Astrocyte (in vitro differentiated cells and primary cell): Measurements from ENCODE around the gene LIN9. TPM values are rescaled to one million over a fixed set of nuclear protein-coding genes. Genes with fewer than 3 reads are reported as not detected.
A peak's percentile ranks its signal among the peaks of the same experiment; 100 is the strongest.

Experiments
- DNase-seq: peaks from one replicate; pipeline ENCODE4 v3.0.0-alpha.2; 2010; ENCODE audit warnings: low read depth
- FAIRE-seq: peaks from 2 replicates; lab custom pipeline; 2011; peaks lifted over from hg19 to GRCh38; lab: Jason Lieb, UNC
- H2AFZ ChIP-seq: 2 replicates; pipeline ENCODE4 v1.6.0; 2012; ENCODE audit warnings: low read depth, low read length, inconsistent platforms
- H3K27ac ChIP-seq: 2 replicates; pipeline ENCODE4 v1.5.1; 2011; ENCODE audit warnings: low read depth, low read length, inconsistent platforms
- H3K27me3 ChIP-seq: 2 replicates; pipeline ENCODE4 v1.6.0; 2011; ENCODE audit warnings: low read length, inconsistent platforms; ENCODE audit not compliant: insufficient read depth
- H3K36me3 ChIP-seq: 2 replicates; pipeline ENCODE4 v1.5.1; 2011; ENCODE audit warnings: low read length, inconsistent platforms; ENCODE audit not compliant: insufficient read depth
- H3K4me1 ChIP-seq: 2 replicates; pipeline ENCODE4 v1.5.1; 2011; ENCODE audit warnings: low read length, inconsistent platforms; ENCODE audit not compliant: insufficient read depth
- H3K4me2 ChIP-seq: 2 replicates; pipeline ENCODE4 v1.6.0; 2012; ENCODE audit warnings: low read length, inconsistent platforms
- H3K4me3 ChIP-seq: 2 replicates; pipeline ENCODE4 v1.5.1; 2011; ENCODE audit warnings: low read depth, mild to moderate bottlenecking, low read length, inconsistent platforms; ENCODE audit not compliant: insufficient read depth
- H3K79me2 ChIP-seq: 2 replicates; pipeline ENCODE4 v1.6.0; 2012; ENCODE audit warnings: mild to moderate bottlenecking, low read length, inconsistent platforms; ENCODE audit not compliant: insufficient read depth
- H3K9ac ChIP-seq: 2 replicates; pipeline ENCODE4 v1.6.0; 2012; ENCODE audit warnings: mild to moderate bottlenecking, low read length, inconsistent platforms
- H3K9me3 ChIP-seq: 2 replicates; pipeline ENCODE4 v1.5.1; 2012; ENCODE audit warnings: low read depth, mild to moderate bottlenecking, low read length, inconsistent platforms; ENCODE audit not compliant: insufficient read depth
- H4K20me1 ChIP-seq: 2 replicates; pipeline ENCODE4 v1.6.0; 2012; ENCODE audit warnings: low read length, inconsistent platforms; ENCODE audit not compliant: insufficient read depth
- H3K27ac Mint-ChIP-seq: one replicate; pipeline ENCODE4 v1.8.0; 2021; ENCODE audit warnings: mild to moderate bottlenecking, mixed read lengths; ENCODE audit not compliant: unreplicated experiment
- H3K27me3 Mint-ChIP-seq: one replicate; pipeline ENCODE4 v1.8.0; 2021; ENCODE audit warnings: low read depth, mixed read lengths; ENCODE audit not compliant: unreplicated experiment
- H3K36me3 Mint-ChIP-seq: one replicate; pipeline ENCODE4 v1.8.0; 2021; ENCODE audit warnings: low read depth, mixed read lengths; ENCODE audit not compliant: unreplicated experiment
- H3K4me1 Mint-ChIP-seq: one replicate; pipeline ENCODE4 v1.8.0; 2021; ENCODE audit warnings: low read depth, mixed read lengths; ENCODE audit not compliant: unreplicated experiment
- H3K4me3 Mint-ChIP-seq: one replicate; pipeline ENCODE4 v1.8.0; 2021; ENCODE audit warnings: mild to moderate bottlenecking, moderate library complexity, mixed read lengths; ENCODE audit not compliant: unreplicated experiment
- H3K9me3 Mint-ChIP-seq: one replicate; pipeline ENCODE4 v1.8.0; 2021; ENCODE audit warnings: mild to moderate bottlenecking, mixed read lengths; ENCODE audit not compliant: unreplicated experiment
- CTCF ChIP-seq: IDR thresholded peaks from 2 replicates; pipeline ENCODE4 v1.5.1; 2011; ENCODE audit warnings: low read depth, mild to moderate bottlenecking, inconsistent platforms, low read length, moderate library complexity; ENCODE audit not compliant: insufficient read depth
- EZH2 ChIP-seq: IDR thresholded peaks from 2 replicates; pipeline ENCODE4 v1.6.1; 2012; ENCODE audit warnings: mild to moderate bottlenecking, low read length, inconsistent platforms; ENCODE audit not compliant: insufficient read depth
- total RNA-seq: library from RNA; stranded (reverse); gene quantifications from 2 replicates; pipeline ENCODE4 v1.2.1, GENCODE V29; 2021

The LIN9 gene
- total RNA-seq, 1 donor from 2014 or later: 4.0 TPM

- Histone ChIP-seq H3K4me1 (no peaks in the 10 kb centered on the region), H3K9me3 (no peaks in the 10 kb centered on the region), H3K79me2 (no peaks in the 10 kb centered on the region), H3K4me3 (no peak overlapping the region), H3K27ac (no peak overlapping the region), H3K36me3 (peaks cover 5% of the 10 kb centered on the region), H3K9ac (no peak overlapping the region), H3K4me2 (no peak overlapping the region), H4K20me1 (no peaks in the 10 kb centered on the region), H3K27me3 (peaks cover 3% of the 10 kb centered on the region), H2AFZ (no peak overlapping the region)
- FAIRE-seq: no peak
- TF ChIP-seq CTCF (no peak), EZH2 (no peak)
- no peak overlapping the region for H3K27ac Mint-ChIP-seq
- DNase-seq: no peak
- H3K36me3 Mint-ChIP-seq: no peaks in the 10 kb centered on the region
- H3K4me3 Mint-ChIP-seq: no peak overlapping the region
- H3K27me3 Mint-ChIP-seq: peaks cover 30% of the 10 kb centered on the region
- no peaks in the 10 kb centered on the region for H3K9me3 Mint-ChIP-seq
- H3K4me1 Mint-ChIP-seq: no peaks in the 10 kb centered on the region
These were observed 82.4 kb downstream of the LIN9 start for GRCh38 chr1:226226601-226227000.

- H3K27me3 Mint-ChIP-seq: peaks cover 32% of the 10 kb centered on the region
- H3K27ac Mint-ChIP-seq: no peak overlapping the region
- FAIRE-seq: no peak
- Histone ChIP-seq H3K4me2 (peak overlapping the region; percentile 87), H3K79me2 (no peaks in the 10 kb centered on the region), H3K27me3 (peaks cover 3% of the 10 kb centered on the region), H3K9me3 (no peaks in the 10 kb centered on the region), H3K27ac (no peak overlapping the region), H4K20me1 (no peaks in the 10 kb centered on the region), H3K4me3 (peak overlapping the region; percentile 49), H3K36me3 (no peaks in the 10 kb centered on the region), H2AFZ (peak overlapping the region; percentile 92), H3K4me1 (no peaks in the 10 kb centered on the region), H3K9ac (no peak overlapping the region)
- no peaks in the 10 kb centered on the region for H3K36me3 Mint-ChIP-seq
- H3K4me3 Mint-ChIP-seq: peak overlapping the region; percentile 68
- no peaks in the 10 kb centered on the region for H3K4me1 Mint-ChIP-seq
- H3K9me3 Mint-ChIP-seq: no peaks in the 10 kb centered on the region
- DNase-seq: peak; percentile 4
- no peak for TF ChIP-seq CTCF
- TF ChIP-seq EZH2: peak; percentile 74
These were observed 85.1 kb downstream of the LIN9 start for GRCh38 chr1:226223786-226224244.

GRCh38 chr1:226223157-226223785 is 85.7 kb downstream of the LIN9 start, which contains the start of gene MIXL1:
MIXL1 (plus strand) TSS chr1:226223664; CDS start chr1:226223682, 18 bp downstream.
- H3K4me3 Mint-ChIP-seq: peak within 1 kb of the TSS; percentile 68
- FAIRE-seq (no peak), DNase-seq (no peak)
- Histone ChIP-seq H3K4me1 (no peaks in the 10 kb centered on the region), H4K20me1 (no peaks in the 10 kb centered on the region), H3K4me3 (peak within 1 kb of the TSS; percentile 49), H3K9me3 (no peaks in the 10 kb centered on the region), H3K9ac (no peak within 1 kb of the TSS), H3K4me2 (peak within 1 kb of the TSS; percentile 87), H3K27ac (no peak within 1 kb of the TSS), H3K27me3 (peaks cover 3% of the 10 kb centered on the region), H2AFZ (peak within 1 kb of the TSS; percentile 92), H3K79me2 (no peaks in the 10 kb centered on the region), H3K36me3 (no peaks in the 10 kb centered on the region)
- peaks cover 32% of the 10 kb centered on the region for H3K27me3 Mint-ChIP-seq
- no peaks in the 10 kb centered on the region for H3K9me3 Mint-ChIP-seq
- H3K4me1 Mint-ChIP-seq: no peaks in the 10 kb centered on the region
- H3K27ac Mint-ChIP-seq: no peak within 1 kb of the TSS
- no peaks in the 10 kb centered on the region for H3K36me3 Mint-ChIP-seq
- TF ChIP-seq EZH2 (peak; percentile 71), CTCF (no peak)
